NCI-H187 (cell line): ENCODE data around the gene OLR1.
"Not testable (repeated sequence)": the region's sequence is repeated elsewhere in the genome, so short reads cannot be mapped to it uniquely, and the experiment has no call there.

Experiments
- DNase-seq, 2 experiments: peaks; one replicate each; lab custom pipeline; 2025; lab: John Stamatoyannopoulos, UW

The OLR1 gene

DNA sequence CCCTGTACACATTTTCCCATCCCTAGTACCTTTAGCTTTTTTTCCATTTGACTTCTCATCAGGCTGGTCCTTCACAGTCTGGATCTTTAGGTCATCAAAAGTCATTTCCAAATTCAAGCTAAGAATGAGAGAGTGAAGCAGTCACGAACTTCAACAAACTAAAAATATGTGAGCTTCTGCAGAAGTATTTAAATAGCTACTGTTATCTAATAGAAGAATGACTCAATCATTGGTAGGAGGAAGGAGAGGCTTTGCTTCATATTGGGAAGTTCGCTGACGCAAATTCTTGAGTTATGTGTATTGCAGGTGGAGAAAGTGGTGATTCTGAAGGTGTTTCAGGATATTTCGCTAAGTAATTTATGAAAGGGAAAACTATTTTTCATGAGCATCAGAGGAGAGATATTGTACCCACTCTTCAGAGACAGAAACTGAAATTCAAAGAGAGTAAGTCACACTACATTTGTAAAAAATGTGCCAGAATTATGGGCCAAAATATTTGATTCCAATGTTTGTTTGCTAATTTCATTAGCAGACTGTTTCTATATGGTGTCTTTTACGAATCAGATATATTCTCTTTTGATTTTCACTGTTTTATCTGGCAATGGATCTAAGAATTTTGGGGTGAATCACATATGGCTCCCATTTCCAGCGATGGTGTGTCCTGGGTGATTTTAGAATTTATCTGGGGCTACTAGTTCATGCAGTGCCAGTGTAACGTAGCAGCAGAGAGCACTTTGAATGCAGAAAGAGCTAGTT lies at the start of gene OLR1:
Gene OLR1 (minus strand): TSS at position 160 of the 756 bp plus-strand sequence. CDS start 55 bp downstream, at position 105.
- no peak for DNase-seq

DNA sequence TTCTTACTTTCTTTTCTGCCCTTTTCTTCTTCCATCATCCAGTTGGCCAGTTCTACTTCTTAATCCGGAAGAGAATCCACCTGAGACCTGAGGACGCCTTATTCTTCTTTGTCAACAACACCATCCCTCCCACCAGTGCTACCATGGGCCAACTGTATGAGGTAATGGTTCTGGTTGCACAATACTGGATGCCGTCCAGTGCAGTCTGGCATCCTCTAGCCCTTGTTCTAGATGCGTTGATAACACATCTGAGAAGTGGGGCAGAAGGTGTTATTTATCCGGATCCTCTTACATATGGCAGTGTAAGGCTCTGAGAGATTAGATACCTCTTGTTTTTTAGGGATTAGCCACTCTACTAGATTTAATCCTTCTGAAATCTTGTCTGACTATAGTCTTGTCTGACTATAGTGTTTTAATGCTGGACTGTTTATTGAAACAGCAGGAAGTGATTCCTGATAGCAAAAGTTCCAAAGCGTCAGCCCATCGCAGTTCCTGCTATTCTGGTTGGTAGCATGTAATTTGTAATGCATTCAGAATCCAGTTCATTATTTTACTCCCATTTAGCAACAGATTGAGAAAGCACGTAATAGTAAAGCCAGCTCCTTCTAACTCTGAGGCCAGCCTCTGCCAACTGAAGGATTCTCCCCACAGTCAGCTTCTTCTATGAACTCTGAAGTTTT lies 48.6 kb upstream of the OLR1 start:
- DNase-seq: no peak

DNA sequence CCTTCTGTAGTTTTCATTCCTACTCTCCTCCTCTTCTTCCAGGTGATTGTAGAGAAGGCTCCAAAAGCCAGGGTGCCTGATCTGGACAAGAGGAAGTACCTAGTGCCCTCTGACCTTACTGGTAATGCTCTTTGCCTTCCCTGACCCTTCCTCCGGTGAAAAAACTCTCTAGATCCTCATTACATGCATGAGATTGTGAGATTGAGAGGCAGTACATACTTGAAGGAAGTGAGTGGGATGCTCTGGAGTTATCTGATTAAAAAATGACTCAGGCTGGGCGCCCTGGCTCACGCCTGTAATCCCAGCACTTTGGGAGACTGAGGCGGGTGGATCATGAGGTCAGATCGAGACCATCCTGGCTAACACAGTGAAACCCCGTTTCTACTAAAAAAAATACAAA lies 46.1 kb upstream of the OLR1 start:
- DNase-seq: no peak

DNA sequence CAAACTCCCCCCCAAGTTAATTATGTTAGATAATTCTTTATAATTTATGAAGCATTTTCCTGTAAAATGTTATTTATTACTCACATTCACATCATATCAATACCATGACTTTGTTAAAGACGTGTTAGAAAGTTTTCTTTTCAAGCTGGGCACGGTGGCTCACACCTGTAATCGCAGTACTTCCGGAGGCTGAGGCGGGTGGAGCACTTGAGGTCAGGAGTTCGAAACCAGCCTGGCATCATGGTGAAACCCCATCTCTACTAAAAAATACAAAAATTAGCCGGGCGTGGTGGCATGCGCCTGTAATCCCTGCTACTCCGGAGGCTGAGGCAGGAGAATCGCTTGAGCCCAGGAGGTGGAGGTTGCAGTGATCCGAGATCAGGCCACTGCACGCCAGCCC lies 44.0 kb upstream of the OLR1 start:
- not testable (repeated sequence) for DNase-seq

DNA sequence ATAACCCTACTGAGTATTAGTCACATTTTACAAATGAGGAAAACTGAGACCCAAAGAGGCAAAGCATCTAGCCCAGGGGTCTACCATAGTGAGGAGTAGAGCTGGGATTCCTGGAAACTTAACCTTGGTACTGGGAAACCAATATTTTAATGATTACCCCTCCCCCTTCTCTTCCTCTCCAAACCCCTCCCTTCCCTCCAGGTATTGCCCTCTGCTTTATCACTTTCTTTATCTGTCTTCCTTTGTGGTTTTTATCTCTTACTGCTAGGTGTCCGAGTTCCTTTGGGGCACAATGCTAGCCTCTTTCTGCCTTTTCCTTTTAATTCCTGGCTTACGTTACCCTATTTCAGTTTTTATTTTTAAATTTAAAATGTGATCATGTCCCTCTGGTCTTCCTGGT lies 43.5 kb upstream of the OLR1 start:
- DNase-seq: no peak

DNA sequence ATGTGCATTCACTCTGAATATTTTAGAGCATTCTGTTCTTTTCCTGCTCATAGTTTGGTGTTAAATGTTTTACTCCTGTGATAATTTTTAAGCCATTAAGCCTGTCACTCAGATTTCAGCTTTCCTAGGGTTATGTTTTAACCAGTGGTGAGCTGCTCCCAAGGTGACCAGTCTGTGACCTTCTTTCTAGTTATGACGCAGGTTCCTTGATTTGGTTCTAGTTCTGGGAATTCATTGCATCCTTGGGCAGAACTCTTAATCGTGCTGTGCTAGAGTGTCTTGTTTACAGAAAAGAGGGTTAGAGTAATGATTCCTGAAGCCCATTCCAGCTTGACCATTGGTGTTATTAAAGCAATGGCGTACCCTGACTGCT lies 42.9 kb upstream of the OLR1 start:
- no peak for DNase-seq

DNA sequence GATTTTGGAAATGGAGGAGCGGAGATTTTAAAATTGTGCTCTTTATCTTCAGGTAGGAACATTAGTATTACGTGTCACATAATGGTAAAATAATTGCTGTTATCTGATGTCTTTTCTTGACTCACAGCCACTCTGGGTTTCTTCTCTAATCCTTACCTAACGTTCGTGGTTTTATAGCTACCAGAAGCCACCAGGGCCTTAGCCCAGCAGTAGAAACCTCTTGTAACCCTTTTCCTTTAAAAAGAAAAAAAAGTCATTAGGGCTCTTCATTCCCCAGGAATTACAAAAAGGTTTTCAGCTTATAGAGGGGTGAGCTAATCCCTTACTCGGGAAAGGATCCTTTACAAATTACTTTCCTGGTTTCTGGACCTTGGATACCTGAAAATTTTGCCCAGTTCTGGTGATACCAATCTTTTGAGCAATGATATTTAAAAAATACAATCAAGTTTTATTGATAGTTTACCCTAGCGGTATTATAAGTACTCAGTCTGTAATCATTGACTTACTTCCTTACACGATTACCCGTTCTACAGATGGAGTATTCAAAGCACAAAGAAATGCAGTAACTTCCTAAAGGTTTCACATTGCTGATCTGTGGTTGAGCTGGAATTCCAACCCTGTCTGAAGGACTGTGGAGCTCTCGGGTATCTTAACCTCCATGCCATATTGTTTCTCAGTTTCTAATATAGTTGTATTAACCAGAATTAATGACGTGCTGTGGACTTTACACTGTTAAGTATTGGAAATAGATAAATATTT lies 42.4 kb upstream of the OLR1 start:
- no peak for DNase-seq

DNA sequence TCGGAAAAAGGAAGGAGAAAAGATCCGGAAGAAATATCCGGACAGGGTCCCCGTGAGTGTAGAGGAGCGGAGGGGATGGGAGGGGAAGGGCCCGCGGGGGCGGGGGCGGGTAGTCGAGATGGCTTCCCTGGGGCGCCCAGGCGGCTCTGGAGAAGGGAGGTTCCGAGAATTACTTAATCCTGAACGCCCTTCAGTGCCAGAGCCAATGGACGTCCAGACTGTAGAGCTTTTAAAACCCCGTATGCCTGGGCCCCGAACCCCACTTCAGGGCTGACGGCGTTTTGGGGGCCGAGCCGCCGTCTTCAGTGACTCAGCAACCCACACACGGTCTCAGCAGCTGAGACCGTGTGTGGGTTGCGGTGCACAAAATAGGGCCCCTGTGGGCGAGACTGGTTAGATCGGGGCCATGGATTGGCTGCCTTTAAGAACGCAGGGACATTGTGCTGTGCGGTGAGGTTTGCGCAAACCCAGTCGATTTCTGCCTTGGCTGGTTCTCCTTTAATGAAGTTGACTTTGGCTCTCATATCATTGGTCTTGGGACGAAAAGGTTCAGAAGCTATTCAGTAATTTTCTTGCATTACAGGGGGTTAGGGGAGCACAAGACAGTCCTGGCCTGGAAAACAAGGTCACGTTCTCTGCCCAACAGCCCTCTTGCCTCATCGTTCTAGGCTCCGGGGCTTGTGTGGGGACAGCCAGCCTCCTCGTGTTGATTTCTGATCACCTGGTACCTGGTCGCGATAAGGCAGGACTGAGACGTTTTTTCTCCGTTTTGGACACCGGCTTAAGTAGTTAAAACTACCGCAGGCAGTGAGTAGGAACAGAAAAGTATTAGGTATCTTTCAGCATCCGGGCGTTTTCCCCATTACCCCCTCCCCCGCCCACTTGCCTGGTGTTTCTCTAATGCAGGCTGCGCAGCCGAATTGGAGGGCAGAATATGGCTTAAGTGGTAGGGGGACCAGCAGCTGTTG lies 41.5 kb upstream of the OLR1 start:
- peak in 1 of 2 experiments; percentile 23 for DNase-seq

DNA sequence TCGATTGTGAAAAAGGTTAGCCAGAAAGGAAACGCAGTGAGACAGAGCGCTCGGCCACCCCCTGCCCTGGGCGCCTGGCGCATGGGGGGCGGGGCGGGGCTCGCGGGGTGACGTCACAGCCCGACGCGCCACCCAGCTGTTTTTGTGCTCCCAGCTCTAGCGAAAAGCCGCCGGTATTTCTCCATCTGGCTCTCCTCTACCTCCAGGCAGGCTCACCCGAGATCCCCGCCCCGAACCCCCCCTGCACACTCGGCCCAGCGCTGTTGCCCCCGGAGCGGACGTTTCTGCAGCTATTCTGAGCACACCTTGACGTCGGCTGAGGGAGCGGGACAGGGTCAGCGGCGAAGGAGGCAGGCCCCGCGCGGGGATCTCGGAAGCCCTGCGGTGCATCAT lies 40.8 kb upstream of the OLR1 start, which contains the start of gene GABARAPL1:
Gene GABARAPL1 (plus strand): TSS at position 139 of the 393 bp plus-strand sequence. CDS start 253 bp downstream, at position 392.
- DNase-seq: peak; percentile 28 to 41

DNA sequence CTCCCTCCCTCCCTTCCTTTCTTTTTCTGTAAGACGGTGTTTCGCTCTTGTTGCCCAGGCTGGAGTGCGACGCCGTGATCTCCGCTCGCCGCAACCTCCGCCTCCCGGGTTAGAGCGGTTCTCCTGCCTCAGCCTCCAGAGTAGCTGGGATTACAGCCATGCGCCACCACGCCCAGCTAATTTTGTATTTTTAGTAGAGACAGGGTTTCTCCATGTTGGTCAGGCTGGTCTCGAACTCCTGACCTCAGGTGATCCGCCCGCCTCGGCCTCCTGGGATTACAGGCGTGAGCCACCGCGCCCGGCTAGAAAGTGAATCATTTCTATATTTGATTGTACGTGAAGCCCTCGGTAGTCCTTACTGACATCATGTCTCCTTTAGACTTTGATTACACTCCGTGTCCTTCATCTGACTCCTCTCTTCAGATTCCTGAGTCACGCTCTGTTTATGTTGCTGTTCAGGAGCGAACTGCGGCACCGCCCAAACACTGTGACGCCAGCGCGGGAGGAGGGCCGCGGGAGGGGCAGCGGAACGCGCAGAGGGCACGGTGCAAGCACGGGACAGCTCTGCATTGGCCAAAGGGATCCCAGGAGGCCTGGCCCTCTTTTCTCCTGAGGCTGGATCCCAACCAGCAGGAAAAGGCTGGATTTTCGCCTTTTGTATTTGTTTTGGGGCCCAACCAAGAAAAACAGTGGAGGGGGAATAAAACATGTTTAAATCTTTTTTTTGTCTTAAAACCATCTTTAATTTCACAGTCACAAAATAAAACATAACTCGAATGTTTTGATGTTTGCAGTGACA lies 40.2 kb upstream of the OLR1 start:
- DNase-seq: peak; percentile 28 to 41

DNA sequence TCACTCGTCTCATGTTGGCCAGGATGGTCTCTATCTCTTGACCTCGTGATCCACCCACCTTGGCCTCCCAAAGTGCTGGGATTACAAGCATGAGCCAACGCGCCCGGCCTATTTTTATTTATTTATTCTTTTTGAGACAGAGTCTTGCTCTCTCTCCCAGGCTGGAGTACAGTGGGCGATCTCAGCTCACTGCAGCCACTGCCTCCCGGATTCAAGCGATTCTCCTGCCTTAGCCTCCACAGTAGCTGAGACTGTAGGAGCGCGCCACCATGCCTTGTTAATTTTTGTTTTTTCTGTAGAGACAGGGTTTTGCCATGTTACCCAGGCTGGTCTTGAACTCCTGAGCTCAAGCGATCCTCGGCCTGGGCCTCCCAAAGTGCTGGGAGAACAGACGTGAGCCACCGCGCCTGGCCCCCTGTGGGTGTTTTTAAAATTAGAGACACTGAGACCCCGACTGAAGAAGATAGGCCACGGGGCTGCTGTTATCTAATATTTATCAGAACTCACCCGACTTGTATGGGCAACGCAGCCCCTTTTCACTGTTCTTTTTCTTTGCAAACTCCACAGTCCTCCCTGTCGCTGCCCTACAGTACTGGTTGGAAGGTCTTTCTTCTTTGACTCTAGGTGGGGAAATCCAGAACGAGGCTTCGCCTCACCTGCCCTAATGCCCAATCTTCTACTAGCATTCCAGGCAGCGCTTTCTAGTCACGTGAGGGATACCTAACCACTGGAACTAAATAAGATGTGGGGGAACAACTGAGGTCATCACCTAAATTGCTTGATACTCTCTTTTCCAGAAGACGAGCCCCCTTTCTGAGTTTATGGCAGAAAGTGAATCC lies 39.4 kb upstream of the OLR1 start:
- DNase-seq: no peak

DNA sequence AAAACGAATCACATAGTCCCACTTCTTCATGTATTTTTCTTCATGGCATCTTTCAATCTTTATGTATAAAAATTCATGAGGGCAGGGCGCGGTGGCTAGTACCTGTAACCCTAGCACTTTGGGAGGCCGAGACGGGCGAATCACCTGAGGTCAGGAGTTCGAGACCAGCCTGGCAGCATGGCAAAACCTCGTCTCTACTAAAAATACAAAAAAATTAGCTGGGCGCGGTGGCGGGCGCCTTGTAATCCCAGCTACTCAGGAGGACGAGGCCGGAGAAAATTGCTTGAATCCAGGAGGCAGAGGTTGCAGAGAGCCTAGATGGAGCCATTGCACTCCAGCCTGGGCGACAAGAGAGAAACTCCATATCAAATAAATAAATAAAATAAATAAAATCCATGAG lies 38.3 kb upstream of the OLR1 start:
- no peak for DNase-seq

DNA sequence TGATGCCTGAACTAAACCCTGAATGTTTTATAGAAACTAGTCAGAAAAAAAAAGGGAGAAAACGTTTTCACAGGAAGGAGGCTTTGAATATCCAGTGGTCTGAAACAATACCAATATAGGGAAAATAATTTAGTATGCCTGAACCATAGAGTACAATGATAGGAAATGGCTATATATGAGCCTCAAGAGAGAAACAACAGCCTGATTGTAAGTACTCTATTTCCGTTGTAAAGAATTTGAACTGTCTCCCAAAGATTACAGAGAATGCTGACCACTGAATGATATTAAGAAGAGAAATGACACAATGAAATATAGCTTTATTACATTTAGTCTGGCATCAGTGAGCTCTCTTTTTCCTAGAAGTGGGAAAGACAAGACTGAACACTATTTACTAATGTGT lies 35.2 kb upstream of the OLR1 start:
- DNase-seq: no peak

DNA sequence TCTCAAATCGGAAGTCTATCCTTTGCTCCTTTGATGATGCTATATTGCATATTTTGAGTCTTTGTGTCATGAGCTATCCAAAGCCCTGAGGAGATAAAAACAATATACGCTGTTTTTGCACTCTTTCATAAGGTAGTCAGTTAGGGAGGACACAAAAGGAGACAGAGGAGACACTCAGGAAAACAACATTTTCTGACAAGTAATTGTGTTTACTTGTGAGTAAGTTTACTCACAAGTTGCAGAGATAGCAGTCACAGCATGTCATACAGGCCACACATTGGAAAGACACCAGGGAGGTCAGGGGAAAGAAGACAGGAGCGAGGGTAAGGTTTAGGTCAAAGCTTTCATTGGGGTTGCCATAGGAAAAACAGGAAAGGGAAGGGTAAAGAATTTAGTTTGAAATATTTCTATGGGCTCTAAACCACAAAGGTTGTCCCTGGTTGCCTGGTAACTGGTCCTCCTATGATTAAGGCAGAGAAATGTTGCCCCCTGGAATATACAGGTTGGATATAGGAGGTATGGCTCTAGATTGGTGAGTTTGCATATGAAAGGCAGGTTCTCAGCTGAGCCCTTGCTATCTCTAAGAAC lies 33.4 kb upstream of the OLR1 start:
- DNase-seq: no peak

DNA sequence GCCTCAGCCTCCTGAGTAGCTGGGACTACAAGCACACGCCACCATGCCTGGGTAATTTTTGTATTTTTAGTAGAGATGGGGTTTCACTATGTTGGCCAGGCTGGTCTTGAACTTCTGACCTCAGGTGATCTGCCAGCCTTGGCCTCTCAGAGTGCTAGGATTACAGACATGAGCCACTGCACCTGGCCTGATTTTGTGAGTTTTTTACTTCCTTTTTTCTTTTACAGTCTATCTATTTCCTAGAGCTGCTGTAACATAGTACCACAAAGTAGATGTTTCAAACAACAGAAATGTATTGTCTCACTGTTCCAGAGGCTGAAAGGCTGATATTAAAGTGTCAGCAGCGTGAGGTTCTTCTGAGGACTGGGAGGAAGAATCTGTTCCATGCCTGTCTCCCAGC lies 32.6 kb upstream of the OLR1 start:
- not testable (repeated sequence) for DNase-seq

DNA sequence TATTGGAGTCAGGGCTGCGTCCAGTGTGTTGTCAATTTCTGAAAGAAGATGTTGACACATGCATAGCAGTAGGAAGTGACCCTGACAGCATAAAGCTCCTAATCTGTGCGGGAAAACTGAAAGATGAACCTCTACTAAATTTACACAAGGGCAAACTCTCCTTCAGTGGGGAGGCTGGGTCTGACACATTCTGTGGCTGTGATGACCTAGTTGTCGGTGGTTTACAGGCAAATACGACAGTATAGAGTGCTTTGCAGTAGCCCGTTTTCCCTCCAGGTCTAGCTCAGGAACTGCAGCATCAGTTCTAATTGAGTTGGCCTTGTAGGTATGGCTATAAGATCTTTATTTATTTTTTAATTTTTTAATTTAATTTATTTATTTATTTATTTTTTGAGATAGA lies 25.9 kb upstream of the OLR1 start:
- DNase-seq: no peak

DNA sequence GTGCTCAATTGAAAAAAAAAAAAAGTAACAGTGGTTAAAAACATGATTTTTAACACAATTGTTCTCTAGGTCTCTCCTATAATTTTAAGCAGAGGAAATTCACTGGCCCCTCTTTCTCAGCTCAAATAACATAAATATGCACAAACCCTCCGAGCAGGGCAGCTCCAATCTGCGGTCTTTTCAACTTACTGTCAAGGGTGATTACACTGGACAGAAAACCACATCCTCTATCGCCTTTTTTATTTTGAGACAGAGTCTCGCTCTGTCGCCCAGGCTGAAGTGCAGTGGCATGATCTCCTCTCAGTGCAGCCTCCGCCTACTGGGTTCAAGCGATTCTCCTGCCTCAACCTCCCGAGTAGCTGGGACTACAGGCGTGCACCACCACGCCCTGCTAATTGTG lies 24.3 kb upstream of the OLR1 start:
- DNase-seq: no peak

DNA sequence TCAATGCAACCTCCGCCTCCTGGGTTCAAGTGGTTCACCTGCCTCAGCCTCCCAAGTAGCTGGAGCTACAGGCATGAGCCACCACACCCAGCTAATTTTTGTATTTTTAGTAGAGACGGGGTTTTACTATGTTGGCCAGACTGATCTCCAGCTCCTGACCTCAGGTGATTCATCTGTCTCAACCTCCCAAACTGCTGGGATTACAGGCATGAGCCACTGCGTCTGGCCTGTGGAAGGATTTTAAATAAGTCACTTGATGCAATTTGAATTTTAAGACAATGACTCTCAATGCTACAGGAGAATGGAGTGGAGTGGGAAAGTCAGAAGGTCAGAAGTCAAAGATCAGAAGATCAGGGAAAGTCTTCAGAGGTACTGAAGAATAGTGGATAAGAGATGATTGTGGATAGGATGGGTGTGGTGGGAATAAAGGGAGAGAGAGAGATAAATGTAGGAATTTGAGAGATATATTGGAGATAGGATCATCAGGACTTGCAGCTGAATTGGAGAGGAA lies 22.3 kb upstream of the OLR1 start:
- no peak for DNase-seq

DNA sequence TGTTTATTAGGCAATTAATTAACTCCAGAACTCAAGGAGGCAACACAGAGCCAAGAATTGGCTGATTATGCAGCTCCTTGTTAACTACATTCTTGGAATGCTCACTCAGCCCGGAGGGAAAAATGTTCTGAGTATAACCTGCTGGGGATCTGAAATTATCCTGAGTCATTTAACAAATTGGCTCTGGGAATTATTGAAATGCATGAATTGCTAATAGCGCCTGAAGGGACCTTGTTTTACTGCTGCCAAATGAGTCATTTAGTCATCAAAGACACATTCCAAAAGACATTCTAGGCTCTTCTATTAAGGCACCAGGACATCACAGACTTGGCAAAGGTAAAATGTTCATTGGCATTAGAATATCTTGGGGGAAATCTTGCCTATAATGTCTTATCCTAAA lies 19.9 kb upstream of the OLR1 start:
- no peak for DNase-seq
